SK-N-SH (cell line): ENCODE data around the gene ALG6.

Experiments used
- CTCF ChIP-seq: fragments of 200-600 bp; sonication (generic); IDR thresholded peaks from 2 replicates; pipeline ENCODE4 v1.6.1; 2017; ENCODE audit warnings: antibody characterized with exemption, mild to moderate bottlenecking, moderate library complexity
- EP300 ChIP-seq, 2 experiments: IDR thresholded peaks; 2 replicates each; pipeline versions ENCODE4 v1.4.0 to v1.6.1; 2012; ENCODE audit warnings: borderline replicate concordance in 1 of 2, low read depth in 1 of 2, low read length in 1 of 2
- FOXM1 ChIP-seq: IDR thresholded peaks from 2 replicates; pipeline ENCODE4 v1.4.0; 2012; ENCODE audit warnings: low read depth, mild to moderate bottlenecking
- IRF3 ChIP-seq: fragments of 150-350 bp; IDR thresholded peaks from 2 replicates; pipeline ENCODE4 v1.6.1; 2016; ENCODE audit warnings: mild to moderate bottlenecking, low read depth, low read length
- MAX ChIP-seq: IDR thresholded peaks from 2 replicates; pipeline ENCODE4 v1.4.0; 2012; ENCODE audit warnings: low read depth
- NRF1 ChIP-seq: IDR thresholded peaks from 2 replicates; pipeline ENCODE4 v1.6.1; 2012; ENCODE audit warnings: low read depth, mild to moderate bottlenecking, low read length
- POLR2AphosphoS5 ChIP-seq: IDR thresholded peaks from 2 replicates; pipeline ENCODE4 v1.6.1; 2012; ENCODE audit warnings: low read depth, low read length
- SIN3A ChIP-seq: IDR thresholded peaks from 2 replicates; pipeline ENCODE4 v1.6.1; 2012; ENCODE audit warnings: low read depth, mild to moderate bottlenecking, low read length, moderate library complexity, borderline replicate concordance
- TAF1 ChIP-seq: IDR thresholded peaks from 2 replicates; pipeline ENCODE4 v1.6.1; 2012; ENCODE audit warnings: low read depth, mild to moderate bottlenecking, low read length, moderate library complexity, borderline replicate concordance
- YY1 ChIP-seq: IDR thresholded peaks from 2 replicates; pipeline ENCODE4 v1.4.0; 2012; ENCODE audit warnings: low read depth, mild to moderate bottlenecking

- TF ChIP-seq CTCF (no peak), FOXM1 (no peak), SIN3A (no peak), NRF1 (no peak), TAF1 (no peak), MAX (no peak), YY1 (no peak), POLR2AphosphoS5 (no peak), IRF3 (no peak), EP300 (IDR thresholded peaks at IDR 0.05; ENCODE audit: borderline replicate concordance in 1 of 2, low read depth in 1 of 2, low read length in 1 of 2) (no peak)
Observed at GRCh38 chr1:63461661-63462230, 94.3 kb downstream of the ALG6 start.
